ENCODE data around the gene KLHL21.
A peak's percentile ranks its signal among the peaks of the same experiment; 100 is the strongest.
"Not testable (repeated sequence)": the region's sequence is repeated elsewhere in the genome, so short reads cannot be mapped to it uniquely, and the experiment has no call there.

The KLHL21 gene

GRCh38 chr1:6638226-6638625 lies 35.6 kb upstream of the KLHL21 start:
- Histone ChIP-seq H3K36me3 (peaks cover 26 to 88% (median 55%) of the 10 kb centered on the region in 3 donors), H3K27ac (peak overlapping the region; percentile 72 to 80), H3K27me3 (no peaks in the 10 kb centered on the region), H3K9me3 (no peaks in the 10 kb centered on the region), H3K4me3 (peak overlapping the region; percentile 10 to 11), H3K4me1 (peaks cover 0 to 29% (median 6%) of the 10 kb centered on the region in 4 donors)
- intact Hi-C loops (cut with DNase I; ENCODE audit: low total_unique reads) = loop anchor here (5.0 to 10.0 kb wide), 2 partner anchors 36 to 53 kb away; partner anchors contain the start of gene KLHL21
- DNase-seq = peak; percentile 95 to 98
- no peak for TF ChIP-seq CTCF (IDR thresholded peaks at IDR 0.05)

GRCh38 chr1:6637770-6638169 lies 35.1 kb upstream of the KLHL21 start:
- no peak for TF ChIP-seq CTCF (IDR thresholded peaks at IDR 0.05)
- H3K36me3 ChIP-seq = peaks cover 31 to 88% (median 56%) of the 10 kb centered on the region in 3 donors
- H3K27ac ChIP-seq = peak overlapping the region; percentile 72 to 80
- peak overlapping the region; percentile 10 to 11 for H3K4me3 ChIP-seq
- intact Hi-C loops (cut with DNase I; ENCODE audit: low total_unique reads) = loop anchor here (5.0 to 10.0 kb wide), 2 partner anchors 35 to 53 kb away; partner anchors contain the start of gene KLHL21
- H3K4me1 ChIP-seq = peaks cover 0 to 29% (median 6%) of the 10 kb centered on the region in 4 donors
- no peak for DNase-seq
- no peaks in the 10 kb centered on the region for H3K27me3 ChIP-seq
- no peaks in the 10 kb centered on the region for H3K9me3 ChIP-seq

GRCh38 chr1:6636778-6637177 lies 34.1 kb upstream of the KLHL21 start:
- intact Hi-C loops (cut with DNase I; ENCODE audit: low total_unique reads) = loop anchor here (5.0 to 10.0 kb wide), 2 partner anchors 34 to 52 kb away; partner anchors contain the start of gene KLHL21
- DNase-seq, H3K9me3 ChIP-seq, H3K27me3 ChIP-seq, H3K4me3 ChIP-seq: not testable (repeated sequence)
- H3K36me3 ChIP-seq = peaks cover 40 to 88% (median 56%) of the 10 kb centered on the region in 3 donors
- peak overlapping the region; percentile 72 to 80 for H3K27ac ChIP-seq
- peaks cover 0 to 29% (median 6%) of the 10 kb centered on the region in 4 donors for H3K4me1 ChIP-seq

- Histone ChIP-seq H3K36me3 (peaks cover 44 to 90% (median 59%) of the 10 kb centered on the region in 3 donors), H3K27ac (peak overlapping the region; percentile 72 to 80), H3K4me3 (no peak overlapping the region), H3K27me3 (no peaks in the 10 kb centered on the region), H3K9me3 (no peaks in the 10 kb centered on the region), H3K4me1 (peaks cover 0 to 29% (median 6%) of the 10 kb centered on the region in 4 donors)
- DNase-seq = no peak
- TF ChIP-seq CTCF (IDR thresholded peaks at IDR 0.05) = no peak
- intact Hi-C loops (cut with DNase I; ENCODE audit: low total_unique reads) = loop anchor here (5.0 to 10.0 kb wide), 2 partner anchors 34 to 51 kb away; partner anchors contain the start of gene KLHL21
Measured at GRCh38 chr1:6635910-6636760, 33.5 kb upstream of the KLHL21 start.

GRCh38 chr1:6635161-6635909 lies 32.7 kb upstream of the KLHL21 start:
- H3K4me1 ChIP-seq = peaks cover 0 to 29% (median 6%) of the 10 kb centered on the region in 4 donors
- intact Hi-C loops (cut with DNase I; ENCODE audit: low total_unique reads) = loop anchor here (5.0 to 10.0 kb wide), 2 partner anchors 33 to 51 kb away; partner anchors contain the start of gene KLHL21
- TF ChIP-seq CTCF (IDR thresholded peaks at IDR 0.05) = no peak
- H3K9me3 ChIP-seq = no peaks in the 10 kb centered on the region
- H3K4me3 ChIP-seq = no peak overlapping the region
- no peak for DNase-seq
- peaks cover 44 to 90% (median 60%) of the 10 kb centered on the region in 3 donors for H3K36me3 ChIP-seq
- no peaks in the 10 kb centered on the region for H3K27me3 ChIP-seq
- H3K27ac ChIP-seq = peak overlapping the region in 1 of 2 donors; percentile 80
